Cortex of kidney (tissue), 1 donor: ENCODE data around the gene IL17RB.

Experiments used
- DNase-seq: peaks from one replicate; lab custom pipeline; 2025; lab: John Stamatoyannopoulos, UW

Gene IL17RB

DNA sequence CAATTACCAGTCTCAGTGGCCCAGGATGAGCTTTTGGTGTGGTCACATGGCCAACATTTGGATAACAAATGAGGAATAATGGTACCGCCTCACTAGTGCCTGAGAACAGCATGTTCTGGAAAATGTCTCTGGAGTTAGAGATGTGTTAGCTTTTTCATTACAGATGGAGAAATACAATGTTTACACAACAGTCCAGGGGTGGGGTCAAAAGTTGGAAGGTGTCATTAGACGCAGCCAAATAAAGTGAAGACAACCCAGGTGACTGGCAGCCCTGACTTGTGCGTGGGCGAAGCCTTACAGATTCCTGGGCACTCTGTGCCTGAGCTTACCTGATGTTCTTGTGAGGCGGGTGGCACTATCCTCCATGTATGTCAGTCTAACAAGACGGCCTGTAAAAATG, 12.8 kb downstream of the IL17RB start:
- DNase-seq = no peak

DNA sequence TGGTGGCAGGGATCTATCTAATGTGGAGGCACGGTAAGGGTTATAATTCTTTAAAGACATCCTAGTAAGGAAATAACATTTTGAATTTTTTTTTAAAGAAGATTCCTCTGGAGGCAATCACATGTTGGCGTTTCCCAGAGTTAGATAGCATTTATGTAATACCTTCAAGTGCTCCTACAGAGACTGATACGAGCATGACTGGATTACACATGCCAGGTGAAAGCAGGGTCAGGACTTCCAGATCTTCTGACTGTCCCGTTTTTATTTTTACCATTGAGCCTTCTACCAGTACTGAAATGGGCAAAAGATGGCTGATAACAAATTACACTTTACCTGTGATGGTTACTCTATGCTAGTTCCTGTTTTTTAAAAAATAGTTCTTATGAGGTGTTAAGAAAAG, 13.8 kb downstream of the IL17RB start:
- no peak for DNase-seq

DNA sequence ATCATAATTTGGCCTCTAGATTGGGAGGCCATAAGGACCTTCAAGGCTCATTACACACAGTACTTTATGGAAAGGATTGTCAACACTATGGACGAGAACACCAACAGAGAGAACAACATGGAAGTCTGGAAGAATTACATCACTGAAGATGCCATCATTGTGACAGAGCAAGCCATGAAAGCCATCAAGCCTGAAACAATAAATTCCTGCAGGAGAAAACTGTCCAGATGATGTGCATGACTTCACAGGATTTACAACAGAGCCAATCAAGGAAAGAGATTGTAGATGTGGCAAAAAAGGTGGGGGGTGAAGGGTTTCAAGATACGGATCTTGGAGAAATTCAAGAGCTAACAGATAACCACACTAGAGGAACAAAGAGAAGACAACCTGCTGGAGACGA, 15.9 kb downstream of the IL17RB start:
- no peak for DNase-seq

DNA sequence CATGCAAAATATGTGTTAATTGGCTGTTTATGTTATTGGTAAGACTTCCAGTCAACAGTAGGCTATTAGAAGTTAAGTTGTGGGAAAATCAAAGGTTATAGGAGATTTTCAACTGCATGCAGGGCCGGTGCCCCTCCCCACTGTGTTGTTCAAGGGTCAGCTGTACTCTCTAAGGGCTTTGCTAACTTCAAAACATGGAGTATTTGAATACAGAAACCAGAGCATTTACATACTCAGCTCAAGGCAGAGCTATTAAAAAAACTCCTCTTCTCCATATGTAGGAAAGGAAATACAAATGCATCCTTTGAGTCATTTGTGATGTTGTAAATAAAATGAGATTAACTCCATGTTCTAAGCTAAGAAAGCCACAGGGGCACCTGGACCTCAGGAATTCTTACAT, 16.8 kb downstream of the IL17RB start:
- DNase-seq = no peak

DNA sequence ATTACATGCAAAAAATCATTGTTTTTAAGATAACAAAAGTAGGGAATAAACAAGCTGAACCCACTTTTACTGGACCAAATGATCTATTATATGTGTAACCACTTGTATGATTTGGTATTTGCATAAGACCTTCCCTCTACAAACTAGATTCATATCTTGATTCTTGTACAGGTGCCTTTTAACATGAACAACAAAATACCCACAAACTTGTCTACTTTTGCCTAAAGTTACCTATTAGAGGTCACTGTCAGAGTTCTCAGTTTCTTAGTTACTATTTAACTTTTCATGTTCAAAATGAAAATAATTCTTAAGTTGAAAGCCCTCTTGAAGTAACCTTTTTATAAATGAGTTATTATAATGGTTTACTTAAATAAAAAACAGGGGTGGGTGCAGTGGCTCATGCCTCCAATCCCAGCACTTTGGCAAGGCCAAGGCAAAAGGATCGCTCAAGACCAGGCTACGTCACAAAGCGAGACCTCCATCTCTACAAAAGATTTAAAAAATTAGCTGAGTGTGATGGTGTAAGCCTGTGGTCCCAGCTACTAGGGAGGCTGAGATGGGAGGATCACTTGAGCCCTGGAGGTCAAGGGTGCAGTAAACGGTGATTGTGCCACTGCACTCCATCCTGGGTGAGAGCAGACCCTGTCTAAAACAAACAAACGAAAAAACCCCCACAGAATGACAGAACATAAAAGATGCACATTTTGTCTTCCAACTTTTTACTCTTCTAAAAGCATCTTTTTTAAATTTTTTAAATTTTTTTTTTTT, 19.5 kb downstream of the IL17RB start:
- no peak for DNase-seq

DNA sequence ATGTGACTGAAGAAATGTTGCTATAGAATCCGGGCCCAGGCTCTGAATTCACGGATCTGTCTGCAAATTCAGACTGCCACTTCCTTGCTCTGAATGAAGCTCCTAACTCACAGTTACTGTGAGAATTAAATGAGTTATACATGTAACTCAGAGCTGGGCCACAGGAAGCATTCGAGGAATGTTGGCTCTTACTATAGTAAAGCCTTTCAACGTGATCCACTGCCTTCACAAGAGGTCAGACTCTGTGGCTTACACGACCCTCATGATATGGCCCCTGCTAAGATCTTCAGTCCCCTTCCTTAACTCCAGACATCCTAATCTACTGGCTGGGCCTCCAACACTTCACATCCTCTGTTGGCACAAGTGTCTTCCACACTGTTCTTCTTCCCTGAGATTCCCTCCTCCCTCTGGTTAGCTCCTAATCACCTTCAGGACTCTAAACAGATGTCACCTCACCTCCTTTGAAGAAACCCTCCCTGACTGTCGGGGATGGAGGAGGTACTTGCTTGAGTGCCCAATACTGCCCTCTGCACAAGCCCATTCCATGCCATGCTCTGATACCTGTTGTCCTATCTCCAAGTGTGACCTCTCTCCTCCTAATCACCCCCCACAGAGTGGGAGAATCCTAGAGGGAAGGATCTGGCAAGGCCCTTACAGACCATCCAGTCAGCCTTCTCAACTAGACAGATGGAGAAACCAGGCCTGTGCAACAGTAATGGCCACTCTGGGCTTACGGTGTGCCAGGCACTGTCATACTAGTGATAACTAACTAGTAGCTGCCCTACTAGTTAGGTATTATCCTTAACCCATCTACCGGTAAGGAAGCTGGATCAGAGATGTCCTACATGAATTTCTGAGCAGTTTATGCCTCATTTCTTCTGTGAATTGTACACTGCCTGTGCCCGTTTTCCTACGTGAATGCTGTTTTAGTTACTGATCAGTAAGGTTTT, 34.3 kb downstream of the IL17RB start:
- DNase-seq = no peak

DNA sequence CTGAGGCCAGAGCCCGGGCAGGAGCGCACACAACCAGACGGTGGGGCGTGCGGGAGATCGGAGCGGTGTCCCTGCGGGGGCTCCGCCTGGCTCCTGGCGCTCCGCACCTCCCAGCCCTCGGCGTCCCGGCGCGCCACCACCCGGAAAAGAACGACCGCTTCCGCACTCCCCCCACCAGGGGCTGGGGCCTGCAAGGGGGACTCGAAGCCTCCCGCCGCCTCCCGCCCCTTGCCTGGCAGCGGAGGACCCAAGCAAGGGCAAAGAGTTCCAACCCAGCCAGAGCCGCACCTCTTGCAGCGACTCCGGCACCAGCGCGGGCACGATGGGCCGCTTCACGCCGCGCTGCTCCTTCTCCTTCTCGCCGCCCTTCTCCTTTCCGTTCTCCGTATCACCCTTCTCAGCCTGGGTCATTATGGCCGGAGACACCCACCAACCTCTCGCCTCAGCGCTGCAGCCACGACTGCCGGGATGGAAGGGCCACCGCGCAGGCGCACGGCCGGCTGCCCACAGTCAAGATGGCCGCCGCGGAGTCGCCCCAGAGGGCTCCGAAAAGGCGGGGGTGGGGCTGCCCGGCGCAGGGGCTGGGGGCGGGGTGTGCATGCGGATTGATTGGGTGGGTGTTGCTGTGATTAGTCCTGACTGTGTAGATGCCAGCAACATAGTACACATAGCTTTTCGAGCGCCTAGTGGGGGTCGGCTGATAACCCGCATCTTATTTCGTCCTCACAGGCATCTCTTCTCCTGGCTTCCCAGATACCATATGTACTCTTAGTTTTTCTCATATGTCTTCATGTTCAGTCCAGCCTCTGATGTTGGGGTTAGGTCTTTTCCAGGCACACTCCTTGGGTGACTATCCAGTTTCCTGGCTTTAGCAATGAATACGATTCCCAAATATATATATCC, 35.6 kb downstream of the IL17RB start, which contains the start of gene ACTR8:
ACTR8 (minus strand) TSS at position 462 of the 903 bp plus-strand sequence; CDS start at position 411, 51 bp downstream.
- DNase-seq = peak; percentile 40

DNA sequence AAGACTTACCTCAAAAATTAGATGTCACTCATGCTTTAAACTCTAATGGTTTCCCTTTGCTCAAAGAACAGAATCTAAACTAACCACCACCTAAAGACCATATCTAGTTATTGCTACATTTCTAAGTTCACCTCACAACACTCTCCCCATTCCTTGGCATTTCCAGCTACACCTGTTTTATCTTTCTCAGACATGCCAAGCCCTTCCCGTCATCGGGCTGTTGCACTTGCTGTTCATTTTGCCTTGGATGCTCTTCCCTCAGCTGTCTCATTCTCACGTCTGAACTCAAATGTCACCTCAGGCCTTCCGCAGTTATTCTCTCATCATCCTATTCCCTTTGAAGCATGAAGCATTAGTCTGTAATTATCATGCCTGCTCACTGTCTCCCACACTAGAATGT, 36.6 kb downstream of the IL17RB start:
- no peak for DNase-seq

DNA sequence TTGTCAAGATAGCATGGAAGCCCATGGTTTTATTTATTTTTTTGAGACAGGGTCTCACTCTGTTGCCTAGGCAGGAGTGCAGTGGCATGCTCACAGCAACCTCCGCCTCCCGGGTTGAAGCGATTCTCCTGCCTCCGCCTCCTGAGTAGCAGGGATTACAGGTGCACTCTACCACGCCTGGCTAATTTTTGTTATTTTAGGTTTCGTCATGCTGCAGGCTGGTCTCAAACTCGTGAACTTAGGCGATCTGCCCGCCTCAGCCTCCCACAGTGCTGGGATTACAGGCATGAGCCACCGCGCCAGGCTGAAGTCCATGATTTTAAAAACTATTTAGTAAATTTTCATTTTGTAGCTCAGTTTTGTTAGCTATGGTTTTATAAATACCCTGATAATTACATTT, 38.3 kb downstream of the IL17RB start:
- no peak for DNase-seq

DNA sequence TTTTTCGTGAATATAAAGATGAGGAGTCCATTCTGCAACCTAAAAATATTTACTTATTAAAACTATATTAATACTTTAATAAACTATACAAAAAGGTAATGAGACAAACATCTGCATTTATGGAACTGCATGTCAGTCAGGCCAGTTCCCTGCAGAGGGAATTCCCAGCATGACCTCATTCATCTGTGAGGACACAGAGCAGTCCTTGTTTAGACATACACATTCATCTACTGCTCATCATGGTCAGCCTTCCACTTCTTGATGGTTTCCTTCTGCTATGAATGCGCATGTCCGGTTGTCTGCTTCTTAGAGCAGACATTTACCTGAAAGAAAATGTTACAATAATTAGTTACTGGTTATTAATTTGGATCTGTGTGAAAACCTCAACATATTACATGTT, 38.9 kb downstream of the IL17RB start:
- DNase-seq = no peak

DNA sequence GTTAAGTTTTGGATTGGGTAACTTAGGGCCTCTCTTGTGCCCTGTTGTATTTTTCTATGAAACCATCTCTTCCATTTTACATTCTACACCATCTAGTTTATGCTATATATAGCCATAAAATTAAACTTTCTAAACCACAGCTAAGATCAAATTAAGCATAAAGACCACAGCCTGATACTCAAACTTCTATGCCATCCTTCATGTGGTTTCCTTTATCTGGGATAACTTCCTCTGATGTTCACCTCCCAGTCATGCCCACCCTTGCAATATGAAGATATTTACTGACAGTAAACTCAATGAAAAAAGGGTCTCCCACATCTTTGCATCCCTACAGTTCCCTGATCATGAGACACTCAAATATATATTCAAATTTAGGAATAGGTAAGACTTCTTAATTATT, 41.1 kb downstream of the IL17RB start:
- no peak for DNase-seq

DNA sequence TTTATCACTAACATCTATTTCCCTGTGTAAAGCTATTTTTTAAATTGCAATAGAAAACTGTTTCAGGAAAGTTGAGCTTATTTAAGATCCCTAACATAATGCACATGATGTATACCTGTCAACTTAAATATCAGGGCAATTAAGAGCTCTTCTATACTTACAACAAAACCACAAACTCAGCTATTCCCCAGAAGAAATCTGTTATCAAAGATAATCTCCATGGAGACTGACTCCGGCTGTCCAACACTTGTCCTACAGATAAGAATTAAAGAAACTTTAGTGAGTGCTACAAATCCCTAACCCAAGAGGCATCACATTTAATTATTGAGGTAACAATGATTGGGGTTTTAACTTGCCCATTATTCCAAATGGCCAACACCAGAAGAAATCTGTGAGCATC, 41.9 kb downstream of the IL17RB start:
- no peak for DNase-seq

DNA sequence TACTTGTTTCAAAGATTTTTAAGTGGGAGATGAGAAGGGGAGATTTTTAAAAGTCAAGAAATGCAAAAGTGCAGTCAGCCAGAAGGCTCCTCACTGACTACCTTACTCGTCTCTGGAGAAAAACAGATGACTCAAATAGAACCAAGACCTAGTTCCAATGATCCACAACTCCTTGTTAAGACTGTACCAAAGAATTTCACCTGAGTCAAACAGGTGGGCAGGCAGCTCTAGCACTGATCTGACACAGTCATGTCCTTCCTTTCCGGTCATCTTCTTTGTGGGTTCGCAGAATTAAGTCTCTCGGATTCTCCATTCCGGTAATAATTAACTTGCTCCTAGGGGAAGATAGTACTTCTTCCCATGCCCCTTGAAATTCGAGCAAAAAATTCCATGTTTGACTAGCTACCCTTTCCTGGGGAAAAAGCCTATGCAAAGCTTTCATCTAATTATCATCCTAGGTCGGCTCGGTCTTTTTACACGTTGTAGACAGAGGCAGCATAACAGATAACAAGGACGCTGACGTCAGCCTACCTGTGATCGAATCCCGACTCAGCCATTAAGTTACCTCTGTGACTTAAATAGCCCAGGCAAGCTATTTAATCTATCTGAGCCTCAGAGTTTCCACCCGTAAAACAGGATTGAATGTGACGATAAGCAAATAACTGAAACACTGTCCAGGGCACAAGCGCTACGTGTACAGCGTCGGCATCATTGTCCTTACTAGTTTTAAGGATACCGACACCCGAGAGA, 44.5 kb downstream of the IL17RB start:
- DNase-seq = no peak

DNA sequence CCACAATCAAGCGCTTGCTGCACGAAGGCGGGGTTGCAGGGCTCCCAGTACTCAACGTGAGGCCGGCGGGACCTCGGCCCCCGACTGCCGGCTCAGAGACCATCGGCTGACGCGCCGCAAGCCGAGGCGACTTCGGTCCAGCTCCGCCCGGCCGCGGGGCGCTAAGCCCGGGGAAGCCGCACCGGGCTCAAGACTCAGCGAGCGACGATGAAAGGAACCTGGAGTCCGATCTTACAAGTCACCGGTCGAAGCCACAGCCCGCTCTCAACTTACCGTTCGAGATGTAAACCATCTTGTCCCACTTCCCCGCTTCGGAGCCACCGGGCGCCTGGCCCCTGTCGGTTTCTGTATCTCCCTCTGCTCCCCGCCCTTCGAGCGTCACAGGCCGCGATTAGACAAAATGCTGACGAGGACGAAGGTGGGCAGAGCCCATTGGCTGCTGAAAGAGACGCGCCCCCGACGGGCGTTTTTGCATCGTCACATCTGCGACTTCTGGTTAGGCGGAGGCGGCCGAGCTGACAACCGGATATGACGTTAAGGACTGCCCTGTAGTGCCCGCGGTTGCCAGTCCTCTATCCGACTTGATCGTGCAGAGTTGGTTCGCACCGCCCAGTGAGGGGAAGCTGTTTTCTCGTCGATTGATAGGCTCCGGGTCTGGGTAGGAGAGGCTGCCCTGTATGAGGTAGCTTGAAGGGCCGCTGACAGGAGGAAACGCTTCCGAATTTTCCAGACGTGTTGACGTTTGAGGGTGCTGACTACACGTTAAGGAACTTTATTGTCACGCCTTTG, 45.3 kb downstream of the IL17RB start, which contains the start of gene SELENOK:
SELENOK (minus strand) TSS at position 363 of the 789 bp plus-strand sequence.
- peak; percentile 37 for DNase-seq

DNA sequence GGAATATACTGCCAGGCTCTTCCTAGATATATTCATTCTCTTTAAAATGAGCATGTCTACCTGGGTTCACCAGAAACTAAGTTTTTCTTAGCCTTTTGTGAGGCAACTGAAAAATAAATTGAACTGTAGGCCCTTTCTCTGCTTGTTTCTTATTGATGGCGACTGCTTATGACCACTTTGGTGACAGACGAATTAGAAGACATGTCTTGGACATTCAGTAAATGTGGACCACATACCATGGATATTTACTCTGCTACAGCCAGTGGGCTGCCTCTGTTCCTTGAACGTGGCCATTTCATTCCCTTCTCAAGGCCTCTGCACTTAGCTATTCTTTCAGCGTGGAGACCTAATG, 45.9 kb downstream of the IL17RB start:
- DNase-seq = no peak

DNA sequence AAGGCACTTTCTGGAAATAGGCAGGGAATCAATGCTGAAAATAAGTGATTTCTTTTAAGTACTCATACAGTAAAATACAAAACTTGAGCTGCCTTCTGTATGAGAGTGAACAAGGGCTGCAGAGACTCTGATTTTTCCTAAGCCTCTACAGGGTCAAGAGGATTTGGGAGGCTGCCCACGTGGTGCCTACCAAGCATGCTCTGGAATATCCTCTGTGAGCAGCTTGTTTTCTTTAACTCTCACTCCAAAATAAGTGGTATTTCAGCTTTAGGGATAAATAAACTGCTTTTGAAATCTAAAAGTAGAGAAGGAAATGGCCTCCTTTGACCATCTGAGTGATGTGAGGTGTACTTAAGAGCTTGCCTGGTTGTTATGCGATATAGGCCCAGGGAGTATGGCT, 53.4 kb downstream of the IL17RB start:
- no peak for DNase-seq

DNA sequence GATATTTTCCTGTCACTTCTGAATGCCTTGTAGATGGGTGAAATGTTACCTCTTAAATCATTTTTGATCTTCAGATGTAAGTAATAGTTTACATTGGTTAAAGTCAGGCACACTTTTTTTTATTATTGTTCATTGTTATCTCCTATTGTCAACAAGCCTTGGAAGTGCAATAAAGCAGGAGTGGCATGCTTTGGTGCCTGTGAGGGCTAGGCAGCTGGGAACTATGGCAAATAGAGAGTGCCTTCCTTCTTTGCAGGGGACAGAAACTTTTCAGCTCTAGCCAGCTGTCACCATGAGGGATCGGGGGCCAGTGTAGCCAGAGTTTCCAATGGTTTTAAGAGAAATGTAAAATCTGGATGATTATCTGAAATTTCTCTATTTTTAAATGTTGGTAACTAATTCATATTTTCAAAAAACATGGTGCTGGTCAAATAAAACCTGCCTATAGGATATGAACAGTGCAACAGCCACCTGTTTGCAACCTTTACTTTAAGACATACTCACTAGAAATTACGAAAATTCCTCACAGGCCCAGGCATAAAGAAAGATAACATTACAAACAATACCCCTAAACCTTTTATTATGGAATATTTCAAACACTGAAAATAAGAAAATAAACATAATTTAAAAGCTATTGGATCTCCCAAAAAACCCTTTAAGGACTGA, 54.4 kb downstream of the IL17RB start:
- no peak for DNase-seq

DNA sequence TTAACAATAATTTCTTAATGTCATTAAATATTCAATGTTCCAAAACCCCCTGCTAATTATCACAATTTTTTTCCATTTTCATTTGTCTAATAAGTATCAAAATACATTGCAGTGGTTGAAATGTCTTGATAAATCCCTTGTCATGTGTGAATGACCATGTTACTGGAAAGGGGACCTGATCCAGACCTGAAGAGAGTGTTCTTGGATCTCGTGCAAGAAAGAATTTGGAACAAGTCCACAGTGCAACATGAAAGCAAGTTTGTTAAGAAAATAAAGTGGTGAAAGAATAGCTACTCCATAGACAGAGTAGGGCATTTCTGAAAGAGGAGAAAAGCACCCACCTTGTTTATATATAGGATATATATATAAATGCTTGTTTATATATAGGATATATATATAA, 55.7 kb downstream of the IL17RB start:
- no peak for DNase-seq

DNA sequence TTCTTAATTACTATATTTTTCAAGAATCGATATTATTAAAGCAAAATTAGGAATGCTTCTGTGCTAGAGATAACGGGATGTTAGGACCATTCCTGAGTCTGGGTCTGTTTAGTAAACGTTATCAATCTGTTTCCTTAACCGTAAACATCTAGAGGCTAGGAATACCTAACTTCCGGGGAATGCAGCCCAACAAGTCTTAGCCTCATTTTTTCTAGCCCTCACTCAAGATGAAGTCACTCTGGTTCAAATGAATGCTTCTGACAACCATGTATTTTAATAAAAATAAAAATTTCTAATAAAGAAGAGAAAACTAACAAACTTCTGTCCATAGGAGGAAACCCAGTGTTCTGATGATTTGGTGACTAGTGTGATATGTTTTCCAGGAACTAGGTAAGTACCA, 56.3 kb downstream of the IL17RB start:
- no peak for DNase-seq

DNA sequence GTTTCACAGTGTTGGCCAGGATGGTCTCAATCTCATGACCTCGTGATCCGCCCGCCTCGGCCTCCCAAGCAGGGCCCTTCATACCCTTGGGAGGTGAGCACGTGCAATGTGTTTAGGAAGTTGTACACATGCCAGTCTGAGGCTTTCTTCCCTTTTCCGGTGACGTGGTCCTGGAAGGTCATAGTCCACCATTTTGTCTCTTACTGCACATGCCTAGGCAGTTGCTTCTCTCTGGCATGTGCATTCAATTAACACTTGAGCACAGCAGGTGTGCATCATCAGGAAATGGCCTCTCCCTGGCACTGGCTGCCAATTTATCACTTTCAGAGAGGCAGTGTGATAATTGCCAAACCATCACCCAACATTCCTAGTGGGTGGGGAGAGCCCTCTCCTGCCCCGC, 67.0 kb downstream of the IL17RB start:
- no peak for DNase-seq
